IMR-90 (cell line): Measurements from ENCODE around the gene EPHA10. TPM values are rescaled to one million over a fixed set of nuclear protein-coding genes. Genes with fewer than 3 reads are reported as not detected.

Experiments
- ATAC-seq: fragments of 200-7000 bp; cut with Tn5 transposase; 2 replicates; pipeline ENCODE4 v1.9.1; 2020; ENCODE audit warnings: low read depth, mild to moderate bottlenecking, moderate library complexity
- BruUV-seq: library from RNA; stranded (reverse); fragments of 400-500 nt; replicated peaks from 2 replicates; lab custom pipeline; 2021; lab: Mats Ljungman, UMichigan
- CTCF ChIA-PET: fragments of 300-600 bp; formaldehyde crosslinking; extraction: SDS; loops from one replicate; lab custom pipeline; 2021; ENCODE audit warnings: antibody characterized with exemption; lab: Yijun Ruan, JAX
- POLR2A ChIA-PET: fragments of 300-600 bp; sonication (Branson Sonifier 250); formaldehyde crosslinking; loops from one replicate; lab custom pipeline; 2022; ENCODE audit warnings: antibody characterized with exemption; ENCODE audit not compliant: unreplicated experiment; lab: Charles Lee
- DNase-seq: peaks from one replicate; pipeline ENCODE4 v3.0.0; 2013
- H2AFZ ChIP-seq: replicated peaks from 2 replicates; pipeline ENCODE3; 2013; ENCODE audit warnings: low read length, mild to moderate bottlenecking; ENCODE audit not compliant: poor library complexity
- H2AK5ac ChIP-seq: 2 replicates; pipeline ENCODE4 v1.6.1; 2013; ENCODE audit warnings: low read depth, low read length, inconsistent platforms
- H2AK9ac ChIP-seq: replicated peaks from 2 replicates; pipeline ENCODE3; 2013; ENCODE audit warnings: mild to moderate bottlenecking, low read depth, low read length, moderate library complexity; ENCODE audit not compliant: poor library complexity
- H2BK120ac ChIP-seq: 2 replicates; pipeline ENCODE4 v1.6.1; 2013; ENCODE audit warnings: low read depth, low read length, inconsistent platforms
- H2BK15ac ChIP-seq: 3 replicates; pipeline ENCODE4 v1.6.1; 2013; ENCODE audit warnings: low read depth, low read length, inconsistent platforms
- H2BK20ac ChIP-seq: 2 replicates; pipeline ENCODE4 v1.6.1; 2013; ENCODE audit warnings: low read depth, mild to moderate bottlenecking, inconsistent platforms, low read length, moderate library complexity
- H2BK5ac ChIP-seq: 2 replicates; pipeline ENCODE4 v1.6.1; 2013; ENCODE audit warnings: mild to moderate bottlenecking, low read depth, low read length, inconsistent platforms; ENCODE audit not compliant: poor library complexity, severe bottlenecking
- H3K14ac ChIP-seq: replicated peaks from 2 replicates; pipeline ENCODE4 v1.6.1; 2013; ENCODE audit warnings: low read depth, low read length, inconsistent platforms
- H3K18ac ChIP-seq: 2 replicates; pipeline ENCODE4 v1.6.1; 2013; ENCODE audit warnings: low read depth, low read length, control low read depth
- H3K23ac ChIP-seq: 2 replicates; pipeline ENCODE4 v1.6.1; 2013; ENCODE audit warnings: low read depth, low read length, inconsistent platforms
- H3K27ac ChIP-seq: 2 replicates; pipeline ENCODE4 v1.5.1; 2013; ENCODE audit warnings: mild to moderate bottlenecking, control low read depth, low read length; ENCODE audit not compliant: insufficient read depth
- H3K27me3 ChIP-seq: 2 replicates; pipeline ENCODE4 v1.6.1; 2013; ENCODE audit warnings: low read length; ENCODE audit not compliant: control insufficient read depth, insufficient read depth
- H3K36me3 ChIP-seq: 2 replicates; pipeline ENCODE4 v1.6.1; 2013; ENCODE audit warnings: low read length, mixed read lengths; ENCODE audit not compliant: control insufficient read depth, insufficient read depth
- H3K4ac ChIP-seq: 2 replicates; pipeline ENCODE4 v1.6.1; 2013; ENCODE audit warnings: low read depth, low read length, inconsistent platforms
- H3K4me1 ChIP-seq: 2 replicates; pipeline ENCODE4 v1.6.1; 2013; ENCODE audit warnings: low read length, mixed read lengths; ENCODE audit not compliant: control insufficient read depth, insufficient read depth
- H3K4me2 ChIP-seq: 2 replicates; pipeline ENCODE4 v1.6.1; 2013; ENCODE audit warnings: low read depth, mild to moderate bottlenecking, control low read depth, low read length, moderate library complexity
- H3K4me3 ChIP-seq: 2 replicates; pipeline ENCODE4 v1.5.1; 2013; ENCODE audit warnings: low read depth, mild to moderate bottlenecking, control low read depth, low read length, moderate library complexity; ENCODE audit not compliant: insufficient read depth
- H3K56ac ChIP-seq: 2 replicates; pipeline ENCODE4 v1.6.1; 2013; ENCODE audit warnings: low read length, inconsistent platforms; ENCODE audit not compliant: insufficient read depth; ENCODE audit errors: extremely low read depth
- H3K79me1 ChIP-seq, 2 experiments: 2 replicates each; pipeline ENCODE4 v1.6.1; 2013; ENCODE audit warnings: low read length in 2 of 2, inconsistent platforms in 1 of 2, low read depth in 1 of 2
- H3K9ac ChIP-seq: 2 replicates; pipeline ENCODE4 v1.6.1; 2013; ENCODE audit warnings: low read depth, low read length, control low read depth
- H3K9me1 ChIP-seq: 2 replicates; pipeline ENCODE4 v1.6.1; 2013; ENCODE audit warnings: low read length, inconsistent platforms; ENCODE audit not compliant: insufficient read depth
- H3K9me3 ChIP-seq: 2 replicates; pipeline ENCODE4 v1.6.1; 2013; ENCODE audit warnings: low read length; ENCODE audit not compliant: control insufficient read depth, insufficient read depth
- H4K20me1 ChIP-seq: 2 replicates; pipeline ENCODE4 v1.6.1; 2013; ENCODE audit warnings: low read length, inconsistent platforms; ENCODE audit not compliant: insufficient read depth
- H4K5ac ChIP-seq: 2 replicates; pipeline ENCODE4 v1.6.1; 2013; ENCODE audit warnings: mild to moderate bottlenecking, low read depth, low read length, control low read depth
- H4K8ac ChIP-seq, 2 experiments: 2 replicates each; pipeline ENCODE4 v1.6.1; 2013; ENCODE audit warnings: low read depth in 2 of 2, low read length in 2 of 2, control low read depth in 1 of 2, inconsistent platforms in 1 of 2
- H4K91ac ChIP-seq: 2 replicates; pipeline ENCODE4 v1.6.1; 2013; ENCODE audit warnings: low read depth, low read length, inconsistent platforms; ENCODE audit not compliant: insufficient read depth
- CHD1 ChIP-seq: IDR thresholded peaks from 2 replicates; pipeline ENCODE4 v1.6.1; 2012; ENCODE audit warnings: low read depth, low read length, improper control_type of control experiment
- MAZ ChIP-seq: IDR thresholded peaks from 2 replicates; pipeline ENCODE4 v1.6.1; 2012; ENCODE audit warnings: low read depth, mild to moderate bottlenecking, low read length, improper control_type of control experiment, moderate library complexity, borderline replicate concordance
- RAD21 ChIP-seq: IDR thresholded peaks from 2 replicates; pipeline ENCODE4 v1.6.1; 2012; ENCODE audit warnings: low read length, improper control_type of control experiment
- RFX5 ChIP-seq: IDR thresholded peaks from 2 replicates; pipeline ENCODE4 v1.8.0; 2012; ENCODE audit warnings: low read depth, mild to moderate bottlenecking, low read length, moderate library complexity
- USF2 ChIP-seq: fragments of 150-350 bp; IDR thresholded peaks from 2 replicates; pipeline ENCODE4 v1.6.1; 2017; ENCODE audit warnings: mild to moderate bottlenecking, antibody characterized with exemption, low read length, low read depth
- WGBS, 2 experiments: methylation state at CpG; one replicate each; pipeline versions ENCODE4 v1.1.5 to v1.1.7; 2013; ENCODE audit warnings: missing lambda C conversion rate in 2 of 2; ENCODE audit not compliant: insufficient read length in 1 of 2; ENCODE audit errors: extremely low coverage in 2 of 2; 5-methylcytosine and 5-hydroxymethylcytosine counted together
- dilution Hi-C: fragments of 300-500 bp; cut with HindIII; formaldehyde crosslinking; loops from one replicate; pipeline ENCODE4 v1.14.3; 2018; ENCODE audit warnings: low sequenced_read_pairs; ENCODE audit not compliant: unreplicated experiment
- in situ Hi-C: fragments of 300-500 bp; cut with MboI; formaldehyde crosslinking; loops from 3 replicates; pipeline ENCODE4 v1.14.3; 2019; ENCODE audit warnings: low sequenced_read_pairs, inconsistent platforms, mixed read lengths
- intact Hi-C: fragments of 100-400 bp; cut with micrococcal nuclease; formaldehyde crosslinking; loops from 2 replicates; pipeline ENCODE4 v1.10.0; 2022
- polyA plus RNA-seq, 3 experiments: library from polyadenylated mRNA; depleted of rRNA; stranded (reverse); fragments of >200 nt; gene quantifications; 2 replicates each; pipeline ENCODE4 v1.2.3, GENCODE V29; 2012; ENCODE audit warnings: low replicate concordance in 1 of 3
- total RNA-seq: library from RNA; depleted of rRNA; stranded (reverse); fragments of >200 nt; gene quantifications from 2 replicates; pipeline ENCODE4 v1.2.3, GENCODE V29; 2012

EPHA10 gene
- total and polyA plus RNA-seq, 2 of the 4 experiments (the other 2 are of a cell fraction) = not detected

- Histone ChIP-seq H2BK5ac (no peak overlapping the region), H2BK15ac (no peak overlapping the region), H2AK5ac (no peak overlapping the region), H3K36me3 (0 out of 2 replicates have a peak, but pooled peaks cover 4% of the 10 kb centered on the region), H4K8ac (no peak overlapping the region), H3K56ac (no peak overlapping the region), H3K9me3 (no peaks in the 10 kb centered on the region), H2BK20ac (no peak overlapping the region), H2AK9ac (no peak overlapping the region), H3K4me2 (no peak overlapping the region), H3K9me1 (no peaks in the 10 kb centered on the region), H3K79me1 (no peaks in the 10 kb centered on the region), H3K27me3 (peaks cover 38% of the 10 kb centered on the region), H3K4me1 (no peaks in the 10 kb centered on the region), H2AFZ (no peak overlapping the region), H4K5ac (no peak overlapping the region), H3K14ac (no peak overlapping the region), H3K27ac (no peak overlapping the region), H3K4ac (no peak overlapping the region), H3K18ac (no peak overlapping the region), H4K91ac (no peak overlapping the region), H3K4me3 (no peak overlapping the region), H4K20me1 (no peaks in the 10 kb centered on the region), H3K23ac (no peak overlapping the region), H3K9ac (no peak overlapping the region), H2BK120ac (no peak overlapping the region)
- TF ChIP-seq RAD21 (no peak), USF2 (no peak), RFX5 (no peak), CHD1 (no peak), MAZ (no peak)
- DNase-seq (no peak), ATAC-seq (no peak)
- ChIA-PET CTCF (no interaction called here), POLR2A (no interaction called here)
- in situ Hi-C loops = no loop called here
- intact Hi-C loops = no loop called here
- dilution Hi-C loops = no loop called here
- 33% methylated on average over 3 of the region's 14 CpGs; no CpG with 5 or more reads in 1 of the 2 experiments for WGBS, 2 experiments
- BruUV-seq = no TSS peak
These were observed 88.4 kb downstream of the EPHA10 start for GRCh38 chr1:37676281-37677142.
